HG03064 (cell line): Measurements from ENCODE around the gene FOXJ2.
"Not testable (repeated sequence)": the region's sequence is repeated elsewhere in the genome, so short reads cannot be mapped to it uniquely, and the experiment has no call there.

ENCODE experiments used
- ATAC-seq: cut with Tn5 transposase; IDR thresholded peaks from one replicate; pipeline ENCODE4 v1.9.1; 2021; ENCODE audit warnings: low read depth; ENCODE audit not compliant: unreplicated experiment

FOXJ2 gene

DNA sequence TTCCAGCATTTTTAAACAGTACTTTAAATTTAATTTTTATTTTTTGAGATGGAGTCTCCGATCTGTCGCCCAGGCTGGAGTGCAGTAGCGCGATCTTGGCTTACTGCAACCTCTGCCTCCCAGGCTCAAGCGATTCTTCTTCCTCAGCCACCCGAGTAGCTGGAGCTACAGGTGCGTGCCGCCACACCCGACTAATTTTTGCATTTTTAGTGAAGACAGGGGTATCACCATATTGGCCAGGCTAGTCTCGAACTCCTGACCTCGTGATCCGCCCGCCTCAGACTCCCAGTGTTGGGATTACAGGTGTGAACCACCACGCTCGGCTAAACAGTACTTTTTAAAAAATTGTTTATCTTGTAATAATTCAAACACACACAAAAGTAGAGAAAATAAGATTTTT, 4.2 kb upstream of the FOXJ2 start:
- ATAC-seq: no peak

DNA sequence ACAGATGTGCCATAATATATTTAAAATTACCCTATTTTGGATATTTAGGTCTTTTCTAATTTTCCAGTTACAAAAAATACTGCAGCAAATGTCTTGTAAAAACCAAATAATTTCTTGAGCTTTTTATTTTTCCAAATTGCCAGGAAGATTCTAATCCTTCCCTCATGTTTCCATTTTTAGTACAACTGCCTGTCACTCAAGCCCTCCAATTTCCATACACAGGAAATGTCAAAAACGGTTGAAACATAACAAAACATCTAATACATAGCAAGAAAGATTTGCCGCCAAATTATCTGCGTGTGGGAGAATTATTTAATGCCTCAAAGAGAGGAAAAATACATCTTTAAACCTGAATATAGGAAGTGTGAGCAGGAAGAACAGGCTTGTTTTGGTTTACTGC, 2.3 kb upstream of the FOXJ2 start:
- ATAC-seq: no peak

DNA sequence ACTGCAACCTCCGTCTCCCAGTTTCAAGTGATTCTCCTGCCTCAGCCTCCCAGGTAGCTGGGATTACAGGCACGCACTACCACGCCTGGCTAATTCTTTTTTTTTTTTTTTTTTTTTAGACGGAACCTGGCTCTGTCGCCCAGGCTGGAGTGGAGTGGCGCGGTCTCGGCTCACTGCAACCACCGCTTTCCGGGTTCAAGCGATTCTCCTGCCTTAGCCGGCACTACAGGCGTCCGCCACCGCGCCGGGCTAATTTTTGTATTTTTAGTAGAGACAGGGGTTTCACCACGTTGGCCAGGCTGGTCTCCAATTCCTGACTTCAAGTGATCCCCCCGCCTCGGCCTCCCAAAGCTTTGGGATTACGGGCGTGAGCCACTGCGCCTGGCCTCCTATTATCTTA, 1.5 kb upstream of the FOXJ2 start:
- not testable (repeated sequence) for ATAC-seq

- no peak for ATAC-seq
Measured at GRCh38 chr12:8031872-8032241, 659 bp upstream of the FOXJ2 start.

DNA sequence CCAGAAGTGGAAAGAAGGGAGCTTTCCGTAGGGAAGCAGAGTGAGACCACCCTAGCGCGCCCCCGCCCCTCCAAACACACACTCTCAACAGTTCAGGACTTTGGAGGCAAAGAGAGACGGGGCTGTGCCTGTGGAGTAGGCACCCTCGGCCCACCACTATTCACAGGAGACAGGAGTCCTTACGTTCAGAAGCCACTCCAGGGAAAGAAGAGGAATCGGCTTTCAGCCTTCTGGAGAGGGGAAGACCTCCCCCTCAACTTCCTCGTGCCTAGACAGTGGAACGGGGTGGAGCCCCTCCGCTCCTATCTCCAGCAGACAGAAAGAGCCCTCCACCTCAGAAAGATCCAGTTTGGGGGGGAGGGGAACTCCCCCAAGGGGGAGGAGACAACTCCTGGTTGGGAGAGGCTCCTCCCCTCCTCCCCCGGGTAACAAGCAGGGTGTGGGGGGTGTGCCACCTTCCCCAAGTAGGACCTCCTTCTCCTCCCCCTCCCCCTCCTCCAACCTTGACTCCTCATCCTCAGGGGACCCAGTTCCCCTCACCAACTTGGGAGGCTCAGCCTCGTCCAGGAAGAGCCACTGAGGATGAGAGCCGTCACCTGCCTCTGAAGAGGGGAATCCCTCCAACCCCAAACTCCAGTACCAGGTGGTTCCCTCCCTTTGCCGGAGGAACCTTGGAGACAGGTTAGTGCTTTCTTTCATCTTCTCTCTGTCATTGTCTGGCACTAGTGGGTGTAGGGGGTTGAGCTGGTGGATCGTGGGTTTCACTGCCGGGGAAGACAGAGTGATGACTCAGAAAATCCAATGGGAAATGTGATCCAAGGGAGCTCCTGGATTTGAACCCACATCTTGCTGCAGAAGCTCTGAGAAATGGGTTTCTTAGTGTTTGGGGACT, 883 bp downstream of the FOXJ2 start:
- no peak for ATAC-seq

GRCh38 chr12:8034802-8035201, 2.3 kb downstream of the FOXJ2 start:
- ATAC-seq: no peak

DNA sequence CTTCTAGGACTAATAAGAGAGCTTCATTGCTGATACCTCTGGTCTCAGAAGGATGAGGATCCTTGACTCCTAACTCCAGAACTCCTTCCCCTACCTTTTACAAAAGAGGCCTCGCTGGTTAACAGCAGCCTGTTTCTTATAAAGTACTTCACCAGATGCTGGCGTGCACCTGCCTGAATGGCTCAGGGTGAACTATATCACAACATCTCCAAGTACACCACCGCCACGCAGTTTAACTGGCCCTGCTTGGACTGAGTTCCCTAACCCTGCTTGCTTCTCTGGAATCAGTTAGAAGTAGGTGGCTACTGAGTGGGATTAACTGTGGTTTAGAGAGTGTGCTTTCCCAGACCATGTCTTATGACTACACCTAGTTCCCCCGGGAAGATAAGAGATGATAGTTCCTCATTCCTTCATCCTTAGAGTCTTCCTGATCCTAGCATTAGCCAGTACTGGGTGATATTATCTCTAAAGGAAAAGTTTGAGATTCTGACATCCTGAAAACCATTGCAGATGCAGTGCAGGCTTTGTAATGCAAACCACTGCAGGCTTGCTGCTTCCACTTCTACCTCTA, 3.0 kb downstream of the FOXJ2 start:
- no peak for ATAC-seq

DNA sequence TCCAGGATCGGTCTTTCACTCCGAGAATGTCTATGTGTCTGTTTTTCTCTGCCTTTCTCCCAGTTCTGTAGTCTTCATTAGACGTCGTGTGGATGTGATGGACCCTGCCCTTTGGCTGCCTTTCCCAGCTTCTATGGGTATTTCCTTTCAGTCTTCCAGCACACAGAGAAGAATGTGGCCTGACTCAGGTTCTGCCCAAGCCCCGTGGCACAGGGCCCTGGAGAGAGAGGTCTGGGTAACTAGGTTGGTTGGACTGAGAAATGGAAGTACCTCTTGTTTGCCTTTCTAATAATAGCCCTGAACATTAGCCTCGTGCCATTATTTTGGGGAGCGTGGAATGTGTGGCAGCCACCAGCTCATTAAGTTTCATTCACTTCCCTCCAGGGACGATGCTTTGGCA, 3.8 kb downstream of the FOXJ2 start:
- no peak for ATAC-seq

GRCh38 chr12:8037046-8037663, 4.6 kb downstream of the FOXJ2 start:
- no peak for ATAC-seq

DNA sequence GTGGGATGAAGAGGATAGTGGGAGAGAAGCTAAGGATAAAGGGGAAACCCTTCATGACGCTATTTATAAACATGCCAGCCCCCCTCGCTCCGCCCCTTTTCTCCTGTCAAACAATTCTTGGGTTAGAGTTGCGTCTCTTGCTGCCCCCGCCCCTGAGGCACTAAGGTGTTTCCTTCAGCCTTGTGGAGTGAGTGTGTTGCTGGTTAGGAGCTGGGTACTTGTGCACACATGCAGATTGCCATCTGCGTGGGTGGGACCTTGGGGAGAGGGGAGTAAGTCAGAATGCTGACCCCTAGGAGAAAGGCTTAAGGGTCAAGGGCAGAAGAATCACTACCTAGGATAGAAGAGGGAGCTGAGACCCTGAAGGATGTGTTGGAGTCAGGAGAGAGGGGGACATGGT, 5.4 kb downstream of the FOXJ2 start:
- ATAC-seq: no peak

- no peak for ATAC-seq
Measured at GRCh38 chr12:8038659-8039114, 6.2 kb downstream of the FOXJ2 start.

DNA sequence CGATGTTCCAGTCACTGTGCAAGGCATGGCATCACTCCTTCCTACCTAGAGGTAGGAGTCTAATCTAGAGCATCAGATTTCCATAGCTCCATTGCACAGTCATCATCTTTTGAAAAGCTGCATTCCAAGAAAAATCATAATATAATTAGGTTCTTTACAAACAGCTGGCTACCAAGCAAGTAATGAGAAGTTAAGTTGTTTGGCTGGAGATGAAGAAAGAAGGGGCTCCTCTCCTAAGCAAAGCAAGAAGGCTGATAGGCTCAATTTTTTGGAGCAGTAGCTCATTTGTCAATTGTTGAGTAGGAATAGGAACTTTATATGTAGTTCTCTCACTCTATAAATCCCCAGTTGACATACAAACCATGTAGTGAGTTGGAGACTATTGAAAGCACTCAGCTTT, 8.3 kb downstream of the FOXJ2 start:
- no peak for ATAC-seq

DNA sequence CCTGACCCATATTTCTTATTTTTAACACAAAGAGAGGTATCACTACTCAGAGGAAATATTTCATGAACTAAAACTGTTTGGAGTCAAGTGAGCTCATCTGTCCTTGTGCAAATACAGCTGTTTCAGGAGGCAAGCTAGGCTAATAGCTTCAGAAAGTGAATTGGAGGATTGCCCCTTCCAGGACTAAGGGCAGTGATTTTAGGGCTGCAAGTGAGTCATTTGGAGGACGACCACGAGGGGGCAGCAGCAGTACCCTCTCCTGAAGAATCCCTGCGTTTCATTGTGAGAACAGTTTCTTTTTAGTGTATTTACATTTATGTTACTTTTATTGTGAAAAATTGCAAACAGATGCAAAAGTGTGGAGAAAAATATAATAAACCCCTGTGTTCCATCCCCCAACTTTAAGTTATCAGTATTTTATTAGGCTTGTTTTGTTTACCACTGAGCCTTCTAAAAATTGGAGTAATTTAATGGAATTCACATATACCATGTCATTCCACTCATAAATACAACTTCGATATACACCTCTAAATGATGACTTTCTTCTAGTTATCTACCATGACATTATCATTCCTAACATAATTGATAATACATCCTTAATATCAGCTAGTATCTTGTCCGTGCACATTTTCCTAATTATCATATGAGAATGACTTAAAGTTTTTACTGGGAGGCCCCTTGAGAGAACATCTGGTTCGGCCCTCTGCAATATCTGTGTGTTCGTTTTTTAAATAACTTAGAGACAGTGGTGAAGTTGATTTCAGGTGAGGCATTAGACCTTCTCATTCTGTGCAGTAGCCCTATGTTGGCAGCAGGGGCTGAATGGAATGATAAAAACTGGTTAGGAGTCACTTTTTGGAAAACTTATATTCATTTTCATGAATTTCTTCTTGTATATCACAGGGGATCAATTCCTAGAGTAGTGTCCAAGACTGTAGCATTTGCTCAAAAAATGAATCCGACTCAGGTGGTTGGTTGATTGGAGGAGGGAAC, 13.7 kb downstream of the FOXJ2 start:
- ATAC-seq: no peak

DNA sequence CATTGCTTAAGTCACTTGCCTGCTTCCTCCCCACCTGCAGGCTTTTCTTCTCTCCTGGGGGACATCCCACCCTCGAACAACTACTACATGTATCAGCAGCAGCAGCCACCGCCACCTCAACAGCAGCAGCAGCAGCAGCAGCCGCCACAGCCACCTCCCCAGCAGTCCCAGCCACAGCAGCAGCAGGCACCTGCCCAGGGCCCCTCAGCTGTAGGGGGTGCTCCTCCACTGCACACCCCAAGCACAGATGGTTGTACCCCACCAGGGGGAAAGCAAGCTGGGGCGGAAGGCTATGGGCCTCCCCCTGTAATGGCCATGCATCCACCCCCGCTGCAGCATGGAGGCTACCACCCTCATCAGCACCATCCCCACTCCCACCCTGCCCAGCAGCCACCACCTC, 15.3 kb downstream of the FOXJ2 start:
- no peak for ATAC-seq

GRCh38 chr12:8048906-8049305, 16.4 kb downstream of the FOXJ2 start:
- ATAC-seq: no peak

- no peak for ATAC-seq
Measured at GRCh38 chr12:8050600-8051250, 18.2 kb downstream of the FOXJ2 start.

DNA sequence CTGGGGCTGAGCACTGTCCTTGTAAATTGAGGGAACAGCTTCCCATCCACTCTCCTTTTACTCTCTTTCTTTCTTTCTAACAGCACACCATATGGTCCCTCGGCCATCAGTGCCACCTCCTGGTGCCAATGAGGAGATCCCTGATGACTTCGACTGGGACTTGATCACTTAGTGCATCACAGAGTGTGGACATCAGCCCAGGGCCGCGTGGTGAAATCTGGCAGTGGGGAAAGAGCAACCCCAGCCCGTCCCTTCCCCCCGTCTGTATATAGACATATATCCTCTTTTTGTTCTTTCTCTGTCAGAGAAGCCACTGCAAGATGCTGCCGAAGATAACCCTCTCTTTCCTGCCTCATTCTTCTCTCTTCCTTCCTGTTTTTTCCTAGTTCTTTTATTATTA, 20.2 kb downstream of the FOXJ2 start:
- ATAC-seq: no peak

DNA sequence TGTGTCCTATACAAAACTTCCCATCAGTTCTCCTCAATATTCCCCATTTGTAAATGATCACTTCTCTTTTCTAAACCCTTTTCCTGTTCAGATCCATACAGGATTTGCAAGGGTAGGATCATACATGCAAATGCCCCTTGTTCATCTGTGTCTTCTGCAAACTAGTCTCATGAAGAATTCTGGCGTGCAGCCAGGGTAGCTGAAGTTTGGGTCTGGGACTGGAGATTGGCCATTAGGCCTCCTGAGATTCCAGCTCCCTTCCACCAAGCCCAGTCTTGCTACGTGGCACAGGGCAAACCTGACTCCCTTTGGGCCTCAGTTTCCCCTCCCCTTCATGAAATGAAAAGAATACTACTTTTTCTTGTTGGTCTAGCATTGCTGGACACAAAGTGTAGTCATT, 22.3 kb downstream of the FOXJ2 start:
- no peak for ATAC-seq

- ATAC-seq: no peak
Measured at GRCh38 chr12:8057306-8057705, 24.8 kb downstream of the FOXJ2 start.

GRCh38 chr12:8057839-8058238, 25.3 kb downstream of the FOXJ2 start:
- ATAC-seq: no peak
